GM18858 (cell line): Measurements from ENCODE around the gene SLC7A11.
"Not testable (repeated sequence)": the region's sequence is repeated elsewhere in the genome, so short reads cannot be mapped to it uniquely, and the experiment has no call there.

Experiments used
- ATAC-seq: cut with Tn5 transposase; IDR thresholded peaks from one replicate; pipeline ENCODE4 v1.9.1; 2021; ENCODE audit not compliant: unreplicated experiment

SLC7A11 gene

DNA sequence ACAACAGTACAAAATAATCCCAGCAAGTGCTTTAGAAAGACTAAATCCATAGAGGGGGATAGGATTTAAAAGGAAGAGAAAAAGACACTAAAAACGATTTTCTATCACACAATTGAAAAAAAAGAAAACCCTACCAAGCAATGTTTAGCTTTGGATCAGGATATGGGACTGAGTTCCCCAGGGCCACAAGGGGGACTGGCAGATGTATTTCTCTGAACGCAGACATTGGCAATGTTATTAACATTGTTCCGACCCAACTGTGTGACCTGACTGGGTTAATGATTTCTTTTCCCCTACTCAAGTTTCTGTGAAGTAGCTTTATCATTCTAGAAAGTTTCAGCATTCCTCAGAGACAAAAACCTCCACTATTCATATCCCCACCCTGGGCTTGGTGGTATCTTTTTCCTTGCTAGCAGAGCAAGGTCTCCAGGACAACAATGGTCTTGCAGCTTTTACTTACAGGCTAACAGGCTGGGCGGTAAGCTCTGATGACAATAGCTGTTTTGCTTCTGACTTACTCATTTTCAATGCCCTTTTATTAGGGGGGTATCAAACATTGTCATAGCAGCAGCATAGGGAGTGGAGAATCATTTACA is 25.8 kb downstream of the SLC7A11 start:
- no peak for ATAC-seq

DNA sequence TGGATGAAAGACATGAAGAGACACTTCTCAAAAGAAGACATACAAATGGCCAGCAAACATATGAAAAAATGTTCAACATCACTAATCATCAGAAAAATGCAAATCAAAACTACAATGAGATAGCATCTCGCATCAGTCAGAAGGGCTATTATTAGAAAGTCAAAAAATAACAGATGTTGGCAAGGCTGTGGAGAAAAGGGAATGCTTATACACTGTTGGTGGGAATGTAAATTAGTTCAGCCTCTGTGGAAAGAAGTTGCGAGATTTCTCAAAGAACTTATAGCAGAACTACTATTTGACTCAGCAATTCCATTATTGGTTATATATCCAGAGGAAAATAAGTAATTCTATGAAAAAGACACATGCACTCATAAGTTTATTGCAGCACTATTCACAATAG is 31.6 kb downstream of the SLC7A11 start:
- not testable (repeated sequence) for ATAC-seq

GRCh38 chr4:138209094-138209493 is 33.1 kb downstream of the SLC7A11 start:
- no peak for ATAC-seq

DNA sequence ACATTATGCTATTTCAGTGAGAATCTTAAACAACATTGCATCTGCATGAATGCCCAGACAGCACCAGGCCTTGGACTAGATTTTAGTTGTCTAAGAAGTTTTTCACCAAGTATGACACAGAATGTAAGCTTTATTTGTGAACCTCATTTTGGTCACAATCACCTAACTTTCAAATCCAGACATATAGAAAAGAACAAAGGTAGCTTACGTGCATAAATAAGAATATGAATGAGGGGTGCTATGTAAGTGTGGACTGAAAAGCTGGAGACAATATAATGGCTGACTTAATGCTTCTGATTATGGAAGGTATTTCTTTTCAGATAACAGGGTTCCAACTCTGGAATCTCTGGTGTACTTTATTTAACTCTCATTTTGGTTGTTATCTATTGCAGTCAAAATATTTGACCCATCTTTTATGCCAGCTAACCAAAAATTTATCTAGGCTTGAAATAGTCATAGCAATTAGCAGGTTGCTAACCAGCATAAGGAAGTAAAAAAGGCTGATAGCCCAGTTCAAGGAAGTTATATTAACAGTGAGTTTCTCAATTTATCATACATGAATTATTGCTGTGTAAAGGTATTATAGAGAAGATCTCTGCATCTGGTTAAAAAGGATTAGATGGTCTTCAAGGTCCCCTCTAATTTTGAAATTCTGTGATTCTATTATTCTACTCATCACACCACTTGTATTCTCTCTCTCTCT is 36.5 kb downstream of the SLC7A11 start:
- ATAC-seq, result no peak

DNA sequence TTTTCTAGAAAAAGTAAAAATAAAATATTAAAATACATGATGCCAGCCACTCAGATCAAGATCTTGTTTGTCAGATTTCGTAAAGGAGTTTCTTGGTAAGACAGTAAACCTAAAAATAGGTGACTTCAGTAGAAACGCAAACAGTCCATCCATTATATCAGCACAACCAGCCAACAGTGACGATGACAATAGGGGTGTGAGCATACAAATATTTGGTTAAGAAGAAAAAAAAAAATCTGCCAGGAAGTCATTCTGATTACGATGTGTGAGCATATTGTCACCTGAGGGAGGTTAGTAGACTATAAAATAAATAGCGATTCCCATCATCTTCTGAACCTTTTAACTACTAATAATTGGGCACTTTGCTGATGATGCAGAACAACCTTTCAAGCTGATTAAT is 37.6 kb downstream of the SLC7A11 start:
- no peak for ATAC-seq

DNA sequence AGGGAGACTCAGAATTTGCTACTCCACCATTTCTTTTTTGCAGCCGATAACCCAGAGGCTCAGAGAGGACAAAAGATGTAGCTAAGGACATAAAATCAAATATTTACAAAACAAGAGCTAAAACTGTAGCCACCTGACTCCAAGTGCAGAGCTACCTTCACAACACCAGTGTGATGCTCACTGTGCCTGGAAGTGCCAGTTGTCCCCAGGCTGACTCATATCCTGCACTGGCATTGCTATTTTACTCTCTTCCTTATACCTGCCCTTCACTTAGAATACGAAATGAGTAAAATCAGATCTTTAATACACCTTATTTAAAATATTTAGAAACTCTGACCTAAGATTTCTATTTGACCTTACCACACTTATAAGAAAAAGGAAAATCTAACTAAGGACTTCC is 39.5 kb downstream of the SLC7A11 start:
- no peak for ATAC-seq

- ATAC-seq, result peak; percentile 35
Measured at GRCh38 chr4:138200236-138200590, 41.9 kb downstream of the SLC7A11 start.

GRCh38 chr4:138199568-138200235 is 42.4 kb downstream of the SLC7A11 start:
- peak; percentile 50 for ATAC-seq

GRCh38 chr4:138196153-138196552 is 46.0 kb downstream of the SLC7A11 start:
- ATAC-seq, result no peak

GRCh38 chr4:138193963-138194362 is 48.2 kb downstream of the SLC7A11 start:
- ATAC-seq, result no peak

- peak; percentile 27 for ATAC-seq
Measured at GRCh38 chr4:138192113-138192512, 50.0 kb downstream of the SLC7A11 start.

DNA sequence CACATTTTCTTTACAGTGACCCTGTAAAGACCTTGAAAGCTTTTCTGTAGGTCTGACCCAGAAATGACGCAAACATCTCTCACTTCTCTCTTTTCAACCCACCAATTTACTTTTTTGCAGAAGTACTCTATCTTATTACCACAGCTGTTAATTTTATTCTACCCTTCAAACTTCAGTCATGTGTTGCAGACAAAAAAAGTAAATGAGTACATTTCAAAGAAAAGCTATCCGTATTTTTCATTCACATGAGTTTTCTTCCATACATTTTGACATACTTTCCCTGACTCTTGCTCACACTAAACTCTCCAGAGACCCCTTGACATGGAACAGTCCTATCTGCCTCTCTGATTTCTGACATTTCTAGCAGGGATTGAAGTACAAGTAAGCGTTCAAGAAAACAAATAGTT is 51.7 kb downstream of the SLC7A11 start:
- ATAC-seq, result peak; percentile 99

DNA sequence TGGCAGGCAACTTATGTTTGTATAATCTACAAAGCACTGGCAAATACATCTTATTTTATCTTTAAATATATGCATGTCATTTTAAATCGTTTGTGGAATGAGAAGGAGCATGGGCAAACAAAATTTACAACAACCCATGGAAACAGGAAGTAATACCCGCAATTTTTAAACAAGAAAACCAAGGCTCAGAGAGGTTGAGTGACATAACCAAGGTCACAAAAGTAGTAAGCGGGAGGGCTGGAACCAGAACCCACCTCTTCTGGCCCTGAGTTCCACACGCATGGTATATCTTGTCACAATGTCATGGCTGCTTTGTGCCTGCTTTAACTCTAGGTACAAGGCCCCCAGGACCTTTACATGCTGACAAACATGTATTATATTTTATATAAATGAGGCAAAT is 52.9 kb downstream of the SLC7A11 start:
- ATAC-seq, result no peak

GRCh38 chr4:138188406-138189084 is 53.6 kb downstream of the SLC7A11 start:
- no peak for ATAC-seq

DNA sequence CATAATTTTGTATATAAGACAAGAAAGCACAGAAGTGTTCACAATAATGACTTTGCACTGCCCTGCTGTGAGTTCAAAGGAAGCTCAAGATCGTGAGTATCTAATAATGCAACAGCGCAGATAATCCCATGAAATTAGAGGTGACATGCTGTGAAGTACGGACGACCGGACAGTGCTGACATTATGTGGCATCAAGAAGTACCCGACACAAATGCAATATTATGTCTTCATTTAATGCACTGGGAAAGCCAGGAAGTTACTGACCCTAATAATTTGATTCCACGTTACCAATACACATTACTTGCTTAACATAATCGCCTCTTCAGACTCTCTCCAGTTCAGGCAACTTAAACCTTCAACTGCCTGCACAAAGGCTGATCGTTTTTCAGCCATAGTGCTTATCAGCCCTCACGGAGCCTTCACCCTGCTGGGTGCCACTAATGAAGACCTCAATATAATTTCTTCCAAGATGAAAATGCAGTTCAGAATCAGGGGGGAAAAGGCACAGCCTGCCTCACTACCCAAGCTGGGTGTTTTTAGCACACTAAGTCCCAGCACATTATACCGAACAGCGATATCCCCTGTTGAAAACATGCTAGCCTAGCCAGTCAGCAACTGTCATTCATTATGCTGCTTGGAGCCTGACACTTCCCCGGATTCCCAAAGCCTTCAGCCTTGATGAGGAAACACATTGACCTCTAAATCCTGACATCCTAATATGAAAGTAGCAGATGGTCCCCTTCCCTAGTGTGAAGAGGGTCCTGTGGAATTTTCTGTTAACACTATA is 56.1 kb downstream of the SLC7A11 start:
- ATAC-seq, result no peak

DNA sequence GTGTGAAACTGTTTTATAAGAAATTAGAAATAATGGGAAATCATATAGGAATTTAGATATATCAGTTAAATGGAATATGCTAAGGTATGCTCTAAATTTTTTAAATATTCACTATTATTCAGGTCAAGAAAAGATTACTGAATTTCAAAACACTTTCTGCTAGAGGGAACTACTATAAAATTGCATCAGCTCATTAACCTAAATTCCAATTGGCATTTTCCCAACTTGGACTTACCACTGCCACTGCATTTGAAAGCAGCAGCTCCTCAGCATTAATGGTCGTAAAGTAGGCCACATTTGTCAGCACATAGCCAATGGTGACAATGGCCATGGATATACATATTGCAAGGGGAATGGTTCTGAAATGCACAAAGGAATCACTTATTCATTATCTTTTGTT is 57.3 kb downstream of the SLC7A11 start:
- no peak for ATAC-seq

- ATAC-seq, result peak; percentile 52
Measured at GRCh38 chr4:138182838-138183426, 59.2 kb downstream of the SLC7A11 start.

DNA sequence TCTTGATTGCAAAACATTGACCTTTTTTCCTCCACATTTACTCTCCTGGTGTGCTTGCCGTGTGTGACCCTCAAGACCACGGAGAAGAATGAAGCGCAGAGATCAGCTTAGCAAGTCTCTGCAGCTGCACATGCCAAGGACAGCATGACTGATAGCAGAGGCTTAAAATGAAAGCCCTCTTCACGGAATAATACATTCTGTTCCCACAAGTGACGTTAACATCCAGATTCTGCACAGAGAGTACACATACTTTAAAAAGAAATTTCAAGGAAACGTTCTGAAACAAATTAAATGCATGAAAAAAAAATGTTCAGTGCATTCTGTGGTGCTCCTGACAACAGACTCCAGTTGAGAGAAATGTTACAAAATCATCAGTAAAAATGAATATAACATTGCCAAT is 60.9 kb downstream of the SLC7A11 start:
- no peak for ATAC-seq

DNA sequence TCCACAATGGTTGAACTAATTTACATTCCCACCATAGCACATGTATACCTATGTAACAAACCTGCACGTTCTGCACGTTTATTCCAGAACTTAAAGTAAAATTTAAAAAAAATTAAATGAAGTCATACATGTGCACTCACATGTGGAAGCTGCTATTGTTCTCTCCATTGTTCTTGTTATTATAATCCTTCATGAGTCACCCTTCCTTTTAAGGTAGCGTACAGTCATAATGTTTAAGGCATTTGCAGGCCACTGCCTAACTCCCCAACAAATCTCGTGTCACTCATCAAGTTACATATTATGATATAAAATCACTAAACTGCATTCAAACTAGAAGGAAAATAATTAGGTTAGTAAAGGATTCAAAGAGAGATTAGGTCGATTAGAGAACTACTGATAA is 63.6 kb downstream of the SLC7A11 start:
- no peak for ATAC-seq

DNA sequence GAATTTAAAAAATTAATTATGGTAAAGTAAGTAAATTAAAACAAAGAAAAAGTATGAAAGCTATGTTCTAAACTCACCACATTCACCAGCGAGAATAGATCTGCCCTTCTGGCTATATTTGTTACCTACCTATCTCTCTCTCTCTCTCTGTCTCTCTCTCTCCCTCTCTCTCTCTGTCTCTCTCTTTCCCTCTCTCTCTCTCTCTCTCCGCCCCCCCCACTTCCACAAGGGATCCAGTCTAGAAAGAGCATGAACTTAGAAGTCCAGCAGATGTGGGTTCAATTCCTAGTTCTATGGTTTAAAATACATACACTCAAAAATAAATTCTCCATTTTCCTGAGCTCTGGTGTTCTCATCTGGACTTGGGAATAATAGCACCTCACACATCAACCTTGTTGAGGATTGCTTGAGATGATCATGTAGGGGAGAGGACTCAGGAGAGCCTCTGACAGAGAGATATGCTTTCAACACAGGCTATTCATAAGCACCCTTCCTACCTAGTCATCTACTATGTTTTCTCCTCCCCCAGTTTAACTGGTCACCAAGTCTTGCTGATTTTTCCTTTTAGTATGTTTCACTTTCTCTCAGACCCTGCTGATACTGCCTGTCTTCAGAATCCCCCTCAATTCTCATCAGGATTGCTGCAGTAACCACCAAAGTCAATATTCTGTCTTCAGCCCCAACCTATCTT is 64.7 kb downstream of the SLC7A11 start:
- peak; percentile 57 for ATAC-seq
